Testis (tissue), 2 donors: ENCODE results near the gene OR5AR1.

ENCODE experiments used
- CTCF ChIP-seq, 3 experiments: fragments of 450-650 bp in 2 of 3; fragments of 200-600 bp in 1 of 3; sonication (generic) in 1 of 3; IDR thresholded peaks; one replicate each; pipeline ENCODE4 v1.5.1; 2016 to 2019; ENCODE audit warnings: antibody characterized with exemption in 3 of 3, mild to moderate bottlenecking in 2 of 3, moderate library complexity in 1 of 3
- POLR2A ChIP-seq: fragments of 450-650 bp; IDR thresholded peaks from one replicate; pipeline ENCODE4 v1.6.1; 2017; ENCODE audit warnings: antibody characterized with exemption, mild to moderate bottlenecking, moderate library complexity

- TF ChIP-seq POLR2A = no peak
- TF ChIP-seq CTCF (IDR thresholded peaks at IDR 0.05) = no peak
These were observed 21.1 kb upstream of the OR5AR1 start, which contains the start of gene OR5AP2 for GRCh38 chr11:56642339-56642738.
